Measurements from ENCODE around the gene GDNF.
"Not testable (repeated sequence)": the region's sequence is repeated elsewhere in the genome, so short reads cannot be mapped to it uniquely, and the experiment has no call there.

GDNF gene, protein sequence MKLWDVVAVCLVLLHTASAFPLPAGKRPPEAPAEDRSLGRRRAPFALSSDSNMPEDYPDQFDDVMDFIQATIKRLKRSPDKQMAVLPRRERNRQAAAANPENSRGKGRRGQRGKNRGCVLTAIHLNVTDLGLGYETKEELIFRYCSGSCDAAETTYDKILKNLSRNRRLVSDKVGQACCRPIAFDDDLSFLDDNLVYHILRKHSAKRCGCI

DNA sequence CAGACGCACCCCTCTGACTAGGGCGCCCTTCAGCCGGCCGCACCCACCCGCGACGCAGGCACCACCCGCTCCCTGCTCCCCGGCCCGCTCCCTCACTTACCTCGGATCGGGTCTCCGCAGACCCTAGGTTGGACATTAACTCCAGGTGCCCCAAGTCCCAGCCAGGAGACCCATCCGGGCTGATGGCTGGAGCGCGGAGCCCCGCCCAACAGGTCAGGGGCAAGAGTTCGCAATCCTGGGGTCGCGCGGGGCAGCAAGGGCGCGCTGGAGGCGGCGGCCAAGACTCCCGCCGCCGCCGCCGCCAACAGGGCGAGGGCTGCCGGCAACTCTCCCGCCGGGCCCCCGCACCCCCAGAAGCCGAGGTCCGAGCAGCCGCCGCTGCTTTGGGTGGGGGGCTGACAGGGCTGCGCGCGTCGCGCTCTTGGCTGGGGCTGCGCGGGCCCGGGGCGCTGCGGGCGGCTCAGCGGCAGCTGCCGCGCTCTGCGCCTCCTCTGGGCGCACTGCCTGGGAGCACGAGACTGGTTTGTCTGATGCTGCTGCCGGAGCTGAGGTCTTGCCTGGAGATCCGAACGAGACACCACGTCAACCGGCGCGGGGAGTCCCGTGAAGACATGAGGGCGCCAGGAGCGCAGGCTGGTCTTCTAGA is at the start of gene GDNF:
Gene GDNF (minus strand): TSS at position 635 of the 646 bp plus-strand sequence. CDS start 5,245 bp downstream, outside the sequence.
- no peak for DNase-seq (ENCODE audit: low read depth)

DNA sequence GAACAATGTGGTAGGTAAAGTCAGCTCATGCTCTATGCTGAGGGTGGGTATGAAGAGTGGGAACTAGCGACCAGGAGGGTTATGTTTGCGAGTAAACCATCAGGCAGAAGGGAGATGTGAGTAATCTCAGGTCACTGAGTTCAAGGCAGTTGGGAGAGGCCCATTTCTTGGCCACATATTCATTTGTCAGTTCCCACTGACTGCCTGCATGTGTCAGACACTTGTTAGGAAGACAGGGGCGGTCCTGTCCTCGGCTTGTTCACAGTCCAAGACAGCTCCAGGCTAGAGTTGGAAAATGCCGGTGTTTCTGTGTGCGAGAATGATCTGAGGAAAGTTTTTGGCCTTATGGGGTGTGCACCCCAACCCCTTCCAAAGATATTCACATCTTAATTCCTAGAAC is 48.6 kb upstream of the GDNF start:
- DNase-seq (ENCODE audit: low read depth) = no peak

- no peak for DNase-seq (ENCODE audit: low read depth)
Measured at GRCh38 chr5:37886242-37886905, 46.5 kb upstream of the GDNF start.

GRCh38 chr5:37882636-37883035 is 42.8 kb upstream of the GDNF start:
- no peak for DNase-seq (ENCODE audit: low read depth)

- no peak for DNase-seq (ENCODE audit: low read depth)
Measured at GRCh38 chr5:37881359-37881758, 41.5 kb upstream of the GDNF start.

- no peak for DNase-seq (ENCODE audit: low read depth)
Measured at GRCh38 chr5:37876943-37877342, 37.1 kb upstream of the GDNF start.

DNA sequence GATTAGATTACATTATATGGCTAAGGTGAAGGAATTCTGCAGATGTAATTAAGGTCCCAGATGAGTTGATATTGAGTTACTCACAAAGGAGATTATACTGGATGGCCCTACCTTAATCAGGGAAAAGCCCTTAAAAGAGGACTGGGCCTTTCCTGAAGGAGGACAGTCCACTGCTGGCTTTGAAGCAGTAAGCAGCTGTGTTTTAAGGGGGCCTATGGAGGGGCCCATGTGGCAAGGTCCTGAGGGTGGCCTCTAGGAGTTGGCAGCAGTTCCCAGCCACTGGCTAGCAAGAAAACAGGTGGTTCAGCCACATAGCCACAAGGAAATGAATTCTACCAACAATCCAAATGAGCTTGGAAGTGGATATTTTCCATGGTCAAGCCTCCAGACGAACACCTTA is 36.4 kb upstream of the GDNF start:
- no peak for DNase-seq (ENCODE audit: low read depth)

DNA sequence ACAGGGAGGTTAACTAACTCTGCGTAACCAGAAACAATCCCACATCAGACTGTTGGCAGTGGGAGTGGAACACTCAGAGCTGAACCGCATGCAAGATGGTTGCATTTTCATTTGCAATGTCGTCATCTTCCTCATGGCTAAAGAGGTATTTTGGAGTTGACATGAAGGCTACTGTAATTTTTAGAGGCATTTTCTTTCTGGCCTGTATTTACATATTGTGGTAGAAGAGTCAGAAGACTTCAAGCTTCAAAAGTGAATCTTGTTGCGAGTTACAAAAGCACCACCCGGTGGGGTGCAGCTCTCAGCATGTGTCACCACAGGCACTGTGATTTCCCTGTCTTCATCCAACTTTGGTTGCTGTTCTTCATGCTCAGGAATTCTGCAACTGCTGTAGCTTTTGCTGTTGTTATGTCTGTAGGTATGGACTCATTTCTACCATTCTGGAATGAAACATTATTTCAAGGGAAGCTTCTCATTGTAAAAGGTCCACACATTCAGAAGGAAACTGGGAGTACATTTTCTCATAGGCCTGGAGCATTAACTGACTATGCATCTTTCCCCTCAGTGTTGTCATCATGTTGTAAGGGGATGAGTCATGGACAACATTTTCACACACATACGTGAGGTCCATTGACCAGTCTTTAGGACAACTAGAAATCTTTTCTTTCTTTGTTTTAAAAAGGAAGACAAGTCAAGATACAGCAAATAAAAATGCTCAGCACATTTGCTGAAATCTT is 35.4 kb upstream of the GDNF start:
- DNase-seq (ENCODE audit: low read depth) = peak; percentile 76

- no peak for DNase-seq (ENCODE audit: low read depth)
Measured at GRCh38 chr5:37873988-37874387, 34.1 kb upstream of the GDNF start.

DNA sequence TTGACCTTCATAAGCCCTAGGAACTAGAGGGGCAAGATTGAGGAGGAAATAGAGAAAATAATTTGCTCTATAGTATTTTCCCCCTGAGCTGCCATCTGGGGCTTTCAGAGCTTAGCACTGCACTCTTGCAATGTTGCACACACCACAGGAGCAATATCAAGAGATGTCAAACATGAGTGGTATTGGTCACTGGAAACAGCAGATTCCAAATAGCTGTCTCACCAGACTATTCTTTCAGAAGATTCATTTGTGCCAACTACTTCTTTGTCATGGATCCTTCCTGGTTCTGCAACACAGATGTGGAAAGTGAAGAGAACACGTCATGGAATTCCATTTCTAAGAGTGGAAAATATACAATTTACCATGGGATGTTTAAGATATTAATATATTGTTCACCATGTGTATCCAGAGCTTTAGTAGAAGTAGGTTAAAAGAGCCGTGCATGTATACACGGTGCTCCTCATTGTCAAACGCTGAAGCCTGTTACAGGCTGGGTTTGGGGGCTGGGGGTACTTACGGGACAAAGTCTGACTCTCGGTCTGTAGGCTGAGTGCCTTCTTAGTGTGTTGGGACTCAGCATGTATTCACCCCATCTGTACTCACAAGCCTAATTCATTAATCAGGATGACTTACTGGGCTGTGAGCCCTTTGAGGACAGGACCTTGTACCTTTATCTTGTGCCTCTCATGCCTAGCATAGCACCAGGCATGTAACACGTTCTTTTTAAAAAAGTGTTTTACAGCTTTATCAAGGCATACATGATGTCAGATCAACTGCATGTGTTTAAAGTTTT is 31.4 kb upstream of the GDNF start:
- DNase-seq (ENCODE audit: low read depth) = peak; percentile 99

GRCh38 chr5:37869216-37869615 is 29.4 kb upstream of the GDNF start:
- no peak for DNase-seq (ENCODE audit: low read depth)

DNA sequence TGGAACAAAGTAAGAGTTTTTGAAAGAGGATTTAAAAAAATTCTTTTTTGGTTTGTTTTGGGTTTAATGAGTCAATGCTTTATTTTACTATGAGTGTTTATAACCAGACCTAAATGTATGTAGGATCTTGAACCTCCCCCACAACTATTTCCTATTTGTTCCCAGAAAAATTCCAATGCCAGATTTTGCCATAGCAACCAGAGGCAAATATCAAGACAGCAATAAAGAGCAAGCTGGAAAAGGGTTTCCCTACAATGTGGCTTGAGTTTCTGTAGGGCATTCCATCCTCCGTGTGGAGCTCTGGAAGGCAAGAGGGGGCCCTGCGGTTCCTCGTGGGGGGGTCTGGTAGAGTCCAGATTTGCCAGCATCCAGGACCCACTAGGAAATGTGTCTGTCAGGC is 27.8 kb upstream of the GDNF start:
- DNase-seq (ENCODE audit: low read depth) = peak; percentile 62

GRCh38 chr5:37862907-37863306 is 23.1 kb upstream of the GDNF start:
- DNase-seq (ENCODE audit: low read depth) = not testable (repeated sequence)

- DNase-seq (ENCODE audit: low read depth) = no peak
Measured at GRCh38 chr5:37860206-37860605, 20.4 kb upstream of the GDNF start.

DNA sequence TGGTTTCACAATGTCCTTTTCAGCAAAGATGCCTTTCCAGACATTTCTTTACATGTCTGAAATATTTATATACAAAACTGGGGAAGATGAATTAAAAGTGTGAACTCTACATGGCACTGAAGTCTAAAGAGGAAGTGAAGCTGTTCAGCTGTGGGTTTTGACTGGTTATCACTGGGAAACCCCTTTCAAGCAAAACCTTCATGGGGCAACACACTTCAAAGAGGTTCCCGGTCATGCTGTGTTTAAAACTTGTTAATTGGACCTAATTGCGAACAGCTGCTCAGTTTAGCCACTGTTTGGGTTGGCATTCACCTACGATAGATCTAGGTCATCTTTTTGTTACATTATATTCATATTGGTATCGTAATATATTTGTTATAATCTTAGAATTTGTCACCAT is 20.0 kb upstream of the GDNF start:
- no peak for DNase-seq (ENCODE audit: low read depth)

- no peak for DNase-seq (ENCODE audit: low read depth)
Measured at GRCh38 chr5:37858250-37858649, 18.4 kb upstream of the GDNF start.

DNA sequence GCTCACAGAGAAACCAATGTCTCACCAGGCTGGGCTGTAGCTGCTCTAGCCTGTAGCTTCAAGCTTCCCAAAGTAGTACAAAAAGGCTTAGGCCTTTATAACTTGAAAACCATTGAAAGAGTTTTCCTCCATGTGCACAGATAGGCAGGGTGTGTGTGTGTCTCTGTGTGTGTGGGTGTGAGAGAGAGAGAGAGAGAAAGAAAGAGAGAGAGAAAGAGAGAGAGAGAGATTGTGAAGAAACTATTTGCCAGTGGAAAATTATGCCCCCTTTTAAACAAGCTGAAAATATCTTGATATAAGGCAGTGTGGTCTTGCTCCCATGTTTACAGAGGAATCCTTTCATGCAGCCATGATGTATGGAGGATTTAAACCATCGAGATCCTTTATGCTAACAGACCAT is 17.9 kb upstream of the GDNF start:
- DNase-seq (ENCODE audit: low read depth) = no peak

- no peak for DNase-seq (ENCODE audit: low read depth)
Measured at GRCh38 chr5:37855438-37855837, 15.6 kb upstream of the GDNF start.

GRCh38 chr5:37851305-37851704 is 11.5 kb upstream of the GDNF start:
- DNase-seq (ENCODE audit: low read depth) = no peak

GRCh38 chr5:37850226-37850865 is 10.5 kb upstream of the GDNF start:
- DNase-seq (ENCODE audit: low read depth) = no peak

- no peak for DNase-seq (ENCODE audit: low read depth)
Measured at GRCh38 chr5:37849641-37850040, 9.8 kb upstream of the GDNF start.
